ENCODE results near the gene MAN2B1. TPM values are rescaled to one million over a fixed set of nuclear protein-coding genes. Genes with fewer than 3 reads are reported as not detected.
"Not testable (repeated sequence)": the region's sequence is repeated elsewhere in the genome, so short reads cannot be mapped to it uniquely, and the experiment has no call there.

The MAN2B1 gene
- total and polyA plus RNA-seq, 11 donors: 16.0 to 135 (median 29.0) TPM

- H3K9me3 ChIP-seq, H3K27me3 ChIP-seq, DNase-seq, H3K4me1 ChIP-seq, H3K4me3 ChIP-seq, H3K27ac ChIP-seq, ATAC-seq: not testable (repeated sequence)
- intact Hi-C loops (cut with DNase I): loop anchor here in 1 of 10 donors (5.0 kb wide), 1 partner anchor 85 kb away; no protein-coding TSS in a partner anchor
- TF ChIP-seq CTCF (IDR thresholded peaks at IDR 0.05): peak in 10 of 12 donors; percentile 14 to 39 (median 31)
- WGBS, 4 donors: 38 to 46% (median 43%) methylated on average over 9 to 12 of the region's 14 CpGs
- H3K36me3 ChIP-seq: peaks cover 2 to 97% (median 94%) of the 10 kb centered on the region in 9 donors
Observed at GRCh38 chr19:12712077-12712476, 45.5 kb upstream of the MAN2B1 start.

- no peak overlapping the region for H3K4me3 ChIP-seq
- no peaks in the 10 kb centered on the region for H3K27me3 ChIP-seq
- ATAC-seq (no peak), DNase-seq (no peak)
- no peak for TF ChIP-seq POLR2A (IDR thresholded peaks at IDR 0.05)
- no peak for TF ChIP-seq CTCF (IDR thresholded peaks at IDR 0.05)
- WGBS, 4 donors: 91 to 93% (median 92%) methylated on average over 17 of the region's 17 CpGs
- H3K9me3 ChIP-seq: no peaks in the 10 kb centered on the region
- H3K27ac ChIP-seq: no peak overlapping the region
- peaks cover 2 to 97% (median 94%) of the 10 kb centered on the region in 9 donors for H3K36me3 ChIP-seq
- intact Hi-C loops (cut with DNase I): loop anchor here in 1 of 10 donors (5.0 kb wide), 1 partner anchor 86 kb away; no protein-coding TSS in a partner anchor
- H3K4me1 ChIP-seq: no peaks in the 10 kb centered on the region
Observed at GRCh38 chr19:12711187-12711586, 44.6 kb upstream of the MAN2B1 start.

- 92 to 99% (median 96%) methylated on average over 8 of the region's 8 CpGs for WGBS, 4 donors
- H3K27ac ChIP-seq: no peak overlapping the region
- H3K36me3 ChIP-seq: peaks cover 2 to 97% (median 95%) of the 10 kb centered on the region in 9 donors
- intact Hi-C loops (cut with DNase I): no loop called here
- no peaks in the 10 kb centered on the region for H3K27me3 ChIP-seq
- no peaks in the 10 kb centered on the region for H3K4me1 ChIP-seq
- no peaks in the 10 kb centered on the region for H3K9me3 ChIP-seq
- DNase-seq (no peak), ATAC-seq (no peak)
- no peak overlapping the region for H3K4me3 ChIP-seq
- TF ChIP-seq CTCF (IDR thresholded peaks at IDR 0.05): no peak
- no peak for TF ChIP-seq POLR2A (IDR thresholded peaks at IDR 0.05)
Observed at GRCh38 chr19:12708641-12709040, 42.1 kb upstream of the MAN2B1 start.

GRCh38 chr19:12706332-12706718 is 39.8 kb upstream of the MAN2B1 start:
- Histone ChIP-seq H3K27me3 (no peaks in the 10 kb centered on the region), H3K4me1 (no peaks in the 10 kb centered on the region), H3K27ac (no peak overlapping the region), H3K9me3 (no peaks in the 10 kb centered on the region), H3K4me3 (no peak overlapping the region), H3K36me3 (peaks cover 0 to 100% (median 98%) of the 10 kb centered on the region in 9 donors)
- intact Hi-C loops (cut with DNase I): no loop called here
- 80 to 91% (median 87%) methylated on average over 9 to 13 of the region's 13 CpGs for WGBS, 4 donors
- DNase-seq (no peak), ATAC-seq (no peak)
- TF ChIP-seq CTCF (IDR thresholded peaks at IDR 0.05): no peak
- TF ChIP-seq POLR2A (IDR thresholded peaks at IDR 0.05): no peak
